ENCODE results near the gene MAML2.

The MAML2 gene

DNA sequence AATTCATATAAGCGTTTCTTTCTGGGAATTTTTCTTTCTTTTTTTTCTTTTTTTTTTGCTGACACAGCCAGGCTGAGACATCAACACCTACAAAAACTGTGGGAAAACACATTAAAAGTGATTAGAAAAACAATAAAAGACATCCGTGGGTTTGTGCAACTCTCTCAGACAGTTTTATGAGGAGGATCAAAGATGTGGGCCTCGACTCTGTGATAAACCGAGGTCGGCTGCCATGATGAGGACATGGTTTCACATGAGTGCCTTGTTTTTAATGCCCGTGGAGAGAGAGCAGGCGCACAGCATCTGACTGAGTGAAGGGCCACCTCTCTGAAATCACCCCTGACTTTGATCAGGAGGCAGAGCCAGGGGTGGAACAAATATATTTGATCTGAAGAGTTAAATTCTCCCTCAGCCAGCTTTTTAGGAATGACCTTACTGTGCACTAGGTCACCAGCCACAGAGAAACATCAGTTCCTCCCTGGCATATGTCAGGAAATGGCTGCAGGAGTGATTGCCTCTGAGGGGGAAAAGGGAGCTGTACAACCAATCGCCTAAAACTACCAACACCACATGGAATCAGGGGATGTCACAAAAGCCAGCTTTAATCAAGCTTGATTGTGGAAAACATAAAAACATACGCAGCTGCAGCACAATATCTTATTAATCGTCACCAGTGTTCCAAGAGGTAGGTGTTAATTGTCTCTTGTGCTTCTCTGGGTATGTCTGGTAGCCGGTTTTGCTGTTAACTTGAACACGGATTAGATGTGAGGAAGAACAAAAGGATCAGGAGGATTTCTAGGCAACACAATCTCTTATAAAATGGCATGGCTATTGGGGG, 164.7 kb downstream of the MAML2 start:
- no peak for DNase-seq

DNA sequence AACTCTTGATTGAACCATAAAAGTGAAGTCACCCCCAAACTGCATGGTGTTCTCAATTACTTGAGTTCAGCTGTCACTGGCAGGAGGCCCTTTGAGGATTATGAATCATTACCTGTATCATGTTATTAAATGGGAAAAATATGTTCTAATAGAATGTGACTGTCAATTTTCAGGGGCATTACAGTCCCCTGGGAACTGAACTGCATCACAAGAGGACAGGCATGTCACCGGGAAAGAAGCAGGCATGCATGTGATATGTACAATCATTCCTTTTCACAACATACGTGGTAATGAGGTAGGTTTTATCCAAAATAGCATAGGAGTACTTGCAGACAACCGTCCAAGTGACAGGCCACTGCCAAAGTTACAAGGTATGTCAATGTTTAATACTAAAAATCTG, 165.8 kb downstream of the MAML2 start:
- DNase-seq = no peak

DNA sequence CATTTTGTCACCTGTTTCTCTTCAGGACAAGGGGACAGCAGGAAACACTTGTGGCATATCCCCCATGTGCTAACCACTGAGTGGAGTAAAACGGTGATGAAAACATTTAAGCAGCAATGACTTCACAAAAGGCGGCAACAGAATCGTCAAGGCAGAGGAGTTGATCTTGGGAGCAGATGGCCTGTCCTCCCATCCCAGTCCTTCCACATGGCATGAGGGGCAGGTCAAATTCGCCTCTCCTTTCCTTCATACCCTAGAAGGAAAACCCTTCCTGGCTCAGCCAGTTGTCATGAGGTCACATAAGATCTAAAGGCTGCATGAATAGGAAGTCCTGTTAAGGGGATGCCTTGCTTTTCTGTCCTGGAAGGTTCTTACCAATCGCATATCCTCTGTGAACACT, 169.1 kb downstream of the MAML2 start:
- no peak for DNase-seq

DNA sequence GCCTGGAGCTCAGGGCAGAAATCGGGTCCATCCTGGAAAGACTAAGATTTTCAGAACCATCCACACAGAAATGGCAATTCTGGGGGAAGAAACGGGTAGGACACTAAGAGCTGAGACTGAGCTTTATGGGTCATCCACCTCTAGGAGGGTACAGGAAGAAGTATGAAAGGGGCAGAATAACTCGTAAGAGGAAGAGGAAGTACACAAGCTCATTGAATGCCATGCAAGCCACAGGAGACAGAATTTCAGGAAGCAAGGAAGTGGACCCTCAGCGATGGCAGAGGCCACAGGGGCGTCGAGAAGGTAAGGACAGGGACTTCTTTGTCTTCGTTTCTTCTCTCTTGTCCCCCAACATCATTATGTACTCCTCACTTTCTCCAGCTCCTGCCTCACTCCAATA, 169.6 kb downstream of the MAML2 start:
- DNase-seq = no peak

DNA sequence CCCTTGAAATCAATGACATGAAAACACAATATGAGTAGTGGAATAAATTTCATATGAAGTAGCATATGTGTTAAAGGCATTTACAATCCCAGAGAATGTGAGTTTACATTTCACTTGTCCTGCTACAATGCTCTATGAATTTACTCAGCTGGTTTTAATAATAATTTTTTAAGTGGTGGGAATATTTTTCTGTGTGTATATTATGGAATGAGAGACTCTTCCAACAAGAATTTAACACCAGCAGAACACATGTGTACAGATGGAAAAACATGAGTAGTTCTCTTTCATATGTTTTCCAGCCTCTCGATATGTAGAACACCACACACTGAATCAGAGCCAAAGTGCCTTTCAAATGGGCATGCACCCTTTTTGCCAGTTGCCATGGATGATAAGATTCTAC, 170.4 kb downstream of the MAML2 start:
- no peak for DNase-seq

DNA sequence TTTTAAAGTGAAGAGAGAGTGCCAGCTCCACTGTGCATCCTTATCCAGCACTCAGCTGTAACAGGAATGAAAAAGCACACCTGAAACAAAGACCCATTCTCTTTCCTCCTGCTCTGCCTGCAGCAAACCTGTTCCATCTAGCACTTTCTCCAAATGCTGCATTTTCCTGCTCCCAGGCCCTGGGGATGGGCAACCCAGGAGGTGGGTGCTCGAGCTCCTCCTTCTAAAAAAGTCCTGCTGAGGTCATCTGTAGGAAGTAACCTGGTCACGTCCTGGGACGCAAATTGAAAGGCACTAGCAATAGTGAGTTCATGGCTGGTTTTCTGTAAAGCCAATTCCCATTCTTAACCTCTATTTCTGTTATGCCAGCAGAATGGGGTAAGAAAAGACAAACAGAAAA, 173.7 kb downstream of the MAML2 start:
- no peak for DNase-seq

DNA sequence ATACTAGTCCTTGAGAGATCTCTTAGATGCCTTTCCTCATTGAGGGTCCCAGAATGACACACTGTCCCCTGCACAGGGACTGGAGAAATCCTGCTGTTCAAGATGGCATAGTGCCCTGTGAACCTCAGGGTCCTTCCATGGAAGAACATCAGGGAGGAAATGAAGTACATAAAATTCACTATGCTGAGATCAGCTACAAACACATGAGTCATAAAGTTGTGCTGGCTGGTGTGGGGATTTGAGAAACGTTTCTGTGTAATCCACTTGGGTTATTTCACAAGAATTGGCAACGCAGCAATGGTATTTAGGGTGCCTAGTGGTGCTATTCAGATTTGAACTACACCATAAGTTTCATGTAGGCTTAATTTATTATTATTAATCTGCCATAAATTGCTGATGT, 174.4 kb downstream of the MAML2 start:
- no peak for DNase-seq

DNA sequence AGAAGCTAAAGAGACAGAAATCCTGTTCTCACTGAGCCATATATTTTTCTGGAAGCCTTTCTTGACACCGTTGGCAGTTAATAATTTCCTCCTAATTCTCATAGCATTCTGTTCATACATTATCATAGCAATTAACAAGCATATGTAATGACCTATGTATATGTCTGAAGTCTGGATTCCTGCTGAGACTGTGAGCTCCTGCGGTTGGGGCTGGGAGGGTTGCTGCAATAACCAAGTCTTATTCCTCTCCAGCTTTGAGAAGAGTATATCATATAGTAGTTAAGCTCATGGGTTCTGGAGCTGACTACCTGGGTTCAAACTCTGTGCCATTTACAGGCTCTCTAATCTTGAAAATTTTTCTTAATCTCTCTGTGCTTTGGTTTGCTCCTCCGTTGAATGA, 175.2 kb downstream of the MAML2 start:
- no peak for DNase-seq

DNA sequence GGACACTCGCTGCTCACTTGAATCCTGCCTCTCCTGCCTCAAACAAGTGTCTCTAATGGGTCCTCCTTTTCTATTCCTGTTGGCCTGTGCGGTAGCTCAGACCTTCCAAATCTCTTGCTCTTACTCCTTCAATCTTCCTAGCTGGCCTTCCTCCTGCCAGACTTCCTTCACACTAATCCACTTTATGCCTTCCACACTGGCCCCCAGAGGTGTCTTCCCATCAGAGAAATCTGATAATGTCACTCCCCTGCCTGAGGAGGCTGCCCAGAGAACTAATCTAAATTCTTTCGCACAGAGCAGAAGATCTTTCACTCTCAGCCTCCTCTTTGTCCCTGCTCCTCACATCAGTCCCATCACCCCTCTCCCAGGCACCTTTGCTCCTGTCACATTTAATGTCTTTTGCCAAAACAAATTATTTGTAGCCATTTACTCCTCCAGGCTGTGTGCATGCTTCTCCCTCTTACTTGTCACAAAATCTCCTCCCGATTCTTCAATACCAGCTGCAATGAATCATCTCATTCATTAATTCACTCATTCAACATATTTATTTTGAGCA, 175.7 kb downstream of the MAML2 start:
- no peak for DNase-seq

DNA sequence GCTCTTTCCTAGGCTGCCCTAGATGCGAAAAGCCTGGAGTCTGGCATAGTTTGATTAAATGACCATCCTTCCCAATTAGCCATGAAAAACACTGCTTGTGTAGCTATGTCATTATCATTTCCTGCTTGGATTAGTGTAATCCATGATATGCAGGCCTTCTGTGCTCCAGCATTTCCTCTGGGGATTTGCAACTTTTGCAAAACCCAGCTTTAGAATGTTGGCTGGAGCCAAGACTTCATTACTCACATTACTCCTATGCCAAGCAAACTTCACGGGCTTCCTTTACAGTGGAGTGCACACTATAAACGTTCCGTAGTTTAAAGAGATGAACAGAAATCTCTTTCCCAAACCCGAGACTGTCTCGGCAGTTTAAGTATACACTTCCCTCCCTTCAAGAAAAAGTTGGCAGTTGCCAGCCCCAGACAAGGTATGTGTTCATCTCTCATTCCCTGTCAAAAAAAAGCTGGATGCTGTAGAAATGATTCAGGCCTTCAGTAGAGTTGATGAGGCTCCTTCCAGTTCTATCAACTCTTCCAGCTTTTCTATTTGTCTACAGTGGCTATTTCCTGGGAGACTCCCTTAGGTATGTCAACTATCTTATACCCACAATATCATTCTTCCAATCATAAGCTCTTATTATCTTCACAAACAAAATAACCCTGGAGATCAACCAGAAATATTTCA, 180.0 kb downstream of the MAML2 start:
- peak; percentile 67 for DNase-seq

DNA sequence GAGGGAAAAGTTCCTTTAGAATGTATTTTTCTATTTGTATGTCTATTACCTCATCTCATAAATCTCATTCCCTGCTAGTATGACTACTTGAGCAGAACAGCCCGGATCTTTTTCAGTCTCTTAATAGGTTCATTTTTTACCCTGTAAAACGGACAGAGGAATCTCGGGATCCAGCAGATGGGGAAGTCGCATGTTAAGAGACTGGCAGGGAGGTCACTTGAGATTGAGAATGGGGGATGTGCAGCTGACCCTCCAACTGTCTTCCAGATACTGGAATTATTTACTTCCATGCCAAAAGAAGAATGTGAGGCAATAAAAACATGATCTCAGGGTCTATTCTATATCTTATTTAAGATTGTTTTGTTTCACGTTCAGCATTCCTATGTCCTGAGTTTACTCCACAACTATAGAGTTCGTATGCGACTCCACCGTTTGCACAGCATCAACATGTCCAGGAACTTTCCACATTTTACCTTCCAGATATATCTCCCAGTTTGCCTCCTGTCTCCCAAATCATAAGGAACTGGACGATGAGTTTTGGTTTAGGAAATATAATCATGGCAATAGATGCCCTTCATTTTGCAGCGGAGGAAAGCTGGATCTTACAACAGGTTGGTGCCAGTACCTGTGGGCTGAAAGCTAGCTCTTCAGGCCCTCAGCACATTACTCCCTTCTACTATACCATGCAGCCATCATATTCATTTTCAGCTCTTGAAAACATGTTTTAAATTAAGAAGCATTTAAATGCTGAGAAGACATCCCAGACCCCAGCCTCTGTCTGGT, 181.5 kb downstream of the MAML2 start:
- DNase-seq = no peak

DNA sequence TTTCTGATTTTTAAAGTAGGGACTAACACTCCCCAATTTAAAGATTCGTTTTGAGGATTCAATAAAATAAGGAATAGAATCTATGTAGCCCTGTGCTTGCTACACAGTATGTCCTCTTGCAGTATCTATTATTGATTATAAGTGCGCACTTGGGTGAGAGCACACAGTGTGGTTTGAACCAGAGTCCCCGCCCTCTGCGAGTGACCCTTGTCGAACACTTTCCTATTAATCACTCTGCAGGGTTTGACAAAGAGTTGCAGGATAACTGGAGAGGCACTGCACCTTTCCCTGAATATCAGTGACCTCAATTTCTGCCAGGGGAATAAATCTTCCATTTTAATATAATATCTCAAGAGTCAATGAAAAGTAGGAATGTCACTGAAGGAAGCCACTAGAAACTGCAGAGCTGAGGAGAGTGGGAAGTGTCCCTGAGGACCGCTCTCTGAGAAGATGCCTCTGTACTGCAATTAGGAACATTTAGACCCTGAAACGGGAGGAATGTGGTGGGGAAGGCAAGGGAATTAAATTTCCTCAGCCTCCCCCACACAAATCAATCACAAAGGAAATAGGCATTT, 182.2 kb downstream of the MAML2 start:
- no peak for DNase-seq

DNA sequence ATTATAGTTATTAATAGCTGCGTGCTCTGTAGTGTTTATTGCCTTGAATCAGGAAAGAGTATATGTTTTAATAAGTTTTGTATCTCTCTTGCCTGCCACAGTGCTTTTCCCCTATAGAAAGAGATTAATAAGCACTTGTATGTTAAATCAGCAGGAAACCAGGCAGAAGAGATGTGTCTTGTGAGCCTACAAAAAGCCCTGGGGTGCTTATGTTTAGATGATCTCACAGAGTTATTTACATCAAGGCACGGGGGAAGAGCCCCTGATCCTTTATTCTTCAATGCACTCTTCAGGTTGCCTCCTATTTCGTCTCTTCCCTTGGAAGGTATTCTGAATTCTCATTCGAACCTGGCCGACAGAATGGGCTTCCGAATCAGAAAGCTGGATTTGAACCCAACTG, 183.0 kb downstream of the MAML2 start:
- no peak for DNase-seq

DNA sequence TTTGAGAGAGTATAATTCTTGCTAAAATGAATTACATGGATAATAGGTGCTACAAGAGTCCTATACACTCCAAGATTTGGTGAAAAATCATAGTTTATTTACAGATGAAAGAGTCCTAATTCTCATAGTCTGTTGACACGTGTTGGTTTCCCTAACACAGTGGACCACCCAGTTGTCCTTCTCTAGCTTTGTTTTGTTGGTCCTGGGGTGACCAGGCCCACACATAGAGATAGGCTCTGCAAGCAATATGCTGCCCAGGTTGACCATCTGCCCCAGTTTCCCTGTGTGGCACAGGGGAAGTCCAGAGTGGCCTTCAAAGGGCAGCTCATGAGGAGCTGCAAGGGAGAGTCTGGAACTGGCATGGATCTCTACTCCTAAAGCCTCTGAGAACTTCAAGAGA, 184.9 kb downstream of the MAML2 start:
- DNase-seq = no peak

DNA sequence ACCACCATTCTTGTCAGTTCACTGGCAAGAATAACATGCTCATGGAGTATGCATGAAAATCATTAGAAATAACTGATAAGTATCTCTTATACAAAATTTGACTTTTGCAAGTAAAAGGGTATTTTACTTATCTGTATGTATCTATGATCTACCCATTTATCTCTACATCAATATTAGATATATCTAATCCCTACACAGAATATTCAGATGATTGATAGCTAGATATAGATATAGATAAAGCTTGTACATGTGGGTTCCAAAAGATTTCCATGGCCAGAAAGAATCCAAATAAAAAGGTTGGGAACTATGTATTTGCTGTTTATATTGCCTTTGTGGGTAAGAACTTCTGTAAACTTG, 185.5 kb downstream of the MAML2 start:
- no peak for DNase-seq

DNA sequence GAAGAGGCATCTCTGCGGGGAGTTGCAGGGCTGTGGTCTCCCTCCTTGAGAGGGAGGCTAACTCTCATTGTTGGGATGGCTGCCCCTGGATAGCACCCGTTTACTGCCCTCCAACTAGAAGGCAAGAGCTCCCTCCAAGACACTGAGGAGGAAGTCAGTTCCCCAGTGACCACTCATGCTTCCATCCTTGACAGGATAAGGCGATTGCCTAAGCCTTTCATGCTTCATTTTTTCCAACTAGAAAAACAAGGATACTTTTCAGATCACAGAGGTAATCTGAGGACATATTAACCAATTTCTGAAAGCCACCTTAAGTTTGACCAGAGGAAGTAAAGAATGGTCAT, 186.6 kb downstream of the MAML2 start:
- no peak for DNase-seq

DNA sequence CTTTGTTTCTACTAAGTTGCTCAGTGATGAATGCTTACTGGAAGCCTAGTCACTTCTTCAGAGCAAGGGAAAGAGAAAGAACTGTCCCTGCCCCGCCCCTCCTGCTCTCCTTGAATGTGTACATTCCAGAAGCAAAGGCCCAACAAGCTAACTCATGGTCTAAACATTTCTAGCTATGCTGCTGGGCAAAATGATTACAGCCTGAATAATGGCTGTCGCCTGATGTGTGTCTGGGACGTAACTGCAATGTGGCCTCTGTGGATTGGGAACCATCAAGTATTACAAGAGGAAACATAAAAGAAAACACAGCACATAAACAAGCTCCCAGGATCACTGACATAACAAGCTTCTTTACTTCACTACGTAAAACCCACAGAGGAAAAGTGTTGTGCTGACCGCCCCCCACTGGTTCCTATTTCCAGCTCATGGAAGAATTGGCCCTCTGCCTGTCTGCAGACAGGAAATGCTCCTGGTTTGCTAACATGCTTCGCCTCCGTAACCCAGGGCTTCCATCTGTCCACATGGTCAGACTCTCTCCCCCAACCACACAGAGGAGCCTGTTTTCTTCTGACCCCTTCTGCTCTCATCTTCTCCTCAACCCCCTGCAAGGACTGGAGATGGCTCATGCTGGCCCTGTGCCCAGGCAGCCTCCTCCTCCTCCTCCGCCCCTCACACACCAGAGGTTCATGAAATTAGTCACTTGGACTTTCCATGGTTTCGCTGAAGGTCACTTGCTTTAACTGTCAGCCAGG, 187.2 kb downstream of the MAML2 start:
- DNase-seq = peak; percentile 88

DNA sequence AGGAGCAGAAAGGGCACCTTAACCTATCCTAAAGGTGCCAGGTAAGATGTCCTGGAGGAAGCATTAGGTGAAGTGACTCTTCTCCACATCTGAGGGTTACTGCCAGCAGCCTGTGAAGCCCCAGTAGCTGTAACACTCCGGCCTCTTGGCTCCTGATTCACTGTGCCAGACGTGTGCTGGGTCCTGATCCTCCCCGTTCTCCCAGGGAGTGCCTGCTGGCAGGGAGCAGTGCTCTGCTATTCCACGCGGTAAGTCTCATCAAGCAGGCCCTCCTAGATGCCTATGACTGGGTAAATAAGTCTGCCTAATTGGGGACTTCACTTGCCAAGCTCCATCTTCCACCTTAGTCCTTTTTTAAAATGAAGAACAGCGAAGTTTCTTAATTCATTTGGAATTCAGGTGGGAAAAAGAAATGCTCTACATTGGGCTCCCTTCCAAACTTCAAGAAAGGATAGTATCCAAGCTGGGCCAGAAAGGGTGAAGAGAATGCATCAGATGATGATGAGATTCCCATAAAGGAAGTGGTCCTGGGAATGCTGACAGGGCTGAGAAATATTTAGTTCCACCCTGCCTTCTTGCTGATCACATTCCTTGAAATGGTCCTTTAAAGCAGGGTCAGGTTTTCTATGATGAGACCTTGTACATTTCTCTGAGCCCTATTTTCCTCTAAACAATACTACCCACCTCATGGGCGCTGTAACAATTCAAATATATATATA, 188.0 kb downstream of the MAML2 start:
- DNase-seq = no peak

DNA sequence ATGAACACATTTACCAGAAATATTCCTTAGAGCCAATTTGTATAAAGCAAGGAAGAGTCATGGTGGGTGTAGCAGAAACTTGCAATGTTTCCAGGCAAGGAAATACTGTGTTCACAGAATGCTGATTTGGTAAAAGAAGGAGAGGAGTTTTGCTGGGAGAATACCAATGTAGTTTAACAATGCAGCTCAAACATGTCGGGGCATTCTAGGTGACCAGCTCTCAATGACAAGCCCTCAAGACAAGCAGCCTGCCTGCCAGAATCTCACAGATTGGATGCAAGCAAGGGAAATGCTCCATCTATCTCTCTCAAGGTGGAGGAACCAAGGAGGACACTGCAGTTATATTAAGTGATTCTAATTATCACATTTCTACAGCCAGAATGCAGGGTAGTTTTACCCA, 190.4 kb downstream of the MAML2 start:
- no peak for DNase-seq

DNA sequence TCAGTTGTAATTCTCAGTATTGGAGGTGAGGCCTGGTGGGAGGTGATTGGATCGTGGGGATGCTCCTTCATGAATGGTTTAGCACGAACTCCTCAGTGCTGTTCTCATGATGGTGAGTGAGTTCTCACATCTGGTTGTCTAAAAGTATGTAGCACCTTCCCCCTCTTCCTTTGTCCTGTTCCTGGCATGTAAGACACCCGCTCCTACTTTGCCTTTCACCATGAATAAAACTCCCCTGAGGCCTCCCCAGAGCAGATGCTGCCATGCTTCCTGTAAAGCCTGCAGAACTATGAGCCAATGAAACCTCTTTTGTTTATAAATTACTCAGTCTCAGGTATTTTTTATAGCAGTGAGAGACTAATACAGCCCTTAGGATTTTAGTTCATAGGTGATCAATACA, 191.5 kb downstream of the MAML2 start:
- no peak for DNase-seq

DNA sequence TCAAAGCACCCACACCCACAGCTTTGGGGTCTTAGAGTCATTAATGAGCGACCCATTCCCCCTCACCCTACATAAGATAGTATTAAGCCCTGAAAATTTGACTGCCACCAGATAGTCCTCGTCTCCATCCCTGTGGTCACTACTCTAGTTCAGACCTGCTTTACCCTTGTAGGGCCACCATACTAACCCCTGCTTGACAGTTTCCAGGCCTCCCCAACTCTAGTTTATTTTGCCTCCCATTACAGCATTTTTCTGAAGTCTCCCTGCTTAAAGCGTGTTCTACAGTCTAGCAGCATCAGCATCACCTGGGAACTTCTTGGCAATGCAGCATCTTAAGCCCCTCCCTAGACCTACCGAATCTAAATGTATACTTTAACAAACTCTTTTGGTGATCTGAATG, 192.4 kb downstream of the MAML2 start:
- no peak for DNase-seq

All from femur (tissue), 1 donor.